H1 (cell line): Measurements from ENCODE around the gene PITX1. TPM values are rescaled to one million over a fixed set of nuclear protein-coding genes. Genes with fewer than 3 reads are reported as not detected.

Source experiments
- CTCF ChIA-PET: fragments of 300-600 bp; sonication (Branson Sonifier 250); formaldehyde crosslinking; loops from one replicate; lab custom pipeline; 2021; ENCODE audit not compliant: partially characterized antibody; lab: Charles Lee
- POLR2A ChIA-PET: fragments of 300-600 bp; sonication (Branson Sonifier 250); formaldehyde crosslinking; loops from one replicate; lab custom pipeline; 2021; ENCODE audit warnings: inconsistent platforms; ENCODE audit not compliant: partially characterized antibody; lab: Charles Lee
- DNase-seq, 2 experiments: peaks; one replicate each; pipeline versions ENCODE4 v3.0.0 to v3.0.0-alpha.2; 2010 to 2022; ENCODE audit warnings: low spot score in 2 of 2, low read depth in 1 of 2, mixed read lengths in 1 of 2
- FAIRE-seq: peaks from 2 replicates; lab custom pipeline; 2011; peaks lifted over from hg19 to GRCh38; lab: Jason Lieb, UNC
- H2AFZ ChIP-seq: 2 replicates; pipeline ENCODE4 v1.8.1; 2012; ENCODE audit warnings: low read length, inconsistent platforms
- H2AK5ac ChIP-seq: 2 replicates; pipeline ENCODE4 v1.6.1; 2013; ENCODE audit warnings: low read depth, low read length
- H2BK120ac ChIP-seq: replicated peaks from 2 replicates; pipeline ENCODE3; 2013; ENCODE audit warnings: low read depth, low read length, inconsistent platforms
- H2BK12ac ChIP-seq: 2 replicates; pipeline ENCODE4 v1.6.1; 2013; ENCODE audit warnings: low read depth, low read length
- H2BK15ac ChIP-seq: 2 replicates; pipeline ENCODE4 v1.6.1; 2013; ENCODE audit warnings: low read length
- H2BK20ac ChIP-seq: 2 replicates; pipeline ENCODE4 v1.6.1; 2013; ENCODE audit warnings: low read length
- H2BK5ac ChIP-seq: 2 replicates; pipeline ENCODE4 v1.6.1; 2013; ENCODE audit warnings: low read depth, low read length
- H3K14ac ChIP-seq: 2 replicates; pipeline ENCODE4 v1.6.1; 2013; ENCODE audit warnings: inconsistent platforms; ENCODE audit not compliant: insufficient read length
- H3K18ac ChIP-seq: 2 replicates; pipeline ENCODE4 v1.6.1; 2013; ENCODE audit warnings: low read length; ENCODE audit errors: extremely low read depth
- H3K23ac ChIP-seq: 2 replicates; pipeline ENCODE4 v1.6.1; 2013; ENCODE audit warnings: inconsistent platforms; ENCODE audit not compliant: insufficient read length
- H3K23me2 ChIP-seq: 2 replicates; pipeline ENCODE4 v1.6.1; 2013; ENCODE audit warnings: low read depth, low read length
- H3K27ac ChIP-seq: 2 replicates; pipeline ENCODE4 v1.6.1; 2011; ENCODE audit warnings: low read depth, low read length, inconsistent platforms
- H3K27me3 ChIP-seq, 4 experiments: replicated peaks in 1 of 4; 1 replicate in 1 of 4; 2 replicates in 3 of 4; pipeline versions ENCODE4 v1.6.1 to v1.8.1; 2011 to 2013; ENCODE audit warnings: low read length in 3 of 4, mild to moderate bottlenecking in 3 of 4, inconsistent platforms in 2 of 4, mixed read lengths in 2 of 4, moderate library complexity in 1 of 4; ENCODE audit not compliant: control insufficient read depth in 3 of 4, insufficient read depth in 3 of 4; ENCODE audit errors: extremely low read depth in 1 of 4
- H3K36me3 ChIP-seq, 4 experiments: 2 replicates each; pipeline versions ENCODE4 v1.6.1 to v1.8.1; 2011 to 2013; ENCODE audit warnings: mild to moderate bottlenecking in 4 of 4, low read length in 3 of 4, moderate library complexity in 2 of 4, control low read depth in 1 of 4, inconsistent platforms in 1 of 4; ENCODE audit not compliant: insufficient read depth in 4 of 4, control insufficient read depth in 2 of 4
- H3K4ac ChIP-seq: replicated peaks from 2 replicates; pipeline ENCODE3; 2013; ENCODE audit warnings: low read length, low read depth, mixed read lengths, inconsistent platforms; ENCODE audit not compliant: insufficient read length
- H3K4me1 ChIP-seq, 4 experiments: replicated peaks in 1 of 4; 1 replicate in 1 of 4; 2 replicates in 3 of 4; pipeline versions ENCODE4 v1.6.1 to v1.8.1; 2011 to 2013; ENCODE audit warnings: low read length in 3 of 4, inconsistent platforms in 2 of 4, mixed read lengths in 1 of 4; ENCODE audit not compliant: insufficient read depth in 4 of 4, control insufficient read depth in 3 of 4
- H3K4me2 ChIP-seq, 2 experiments: 2 replicates each; pipeline versions ENCODE4 v1.6.1 to v1.8.1; 2011 to 2013; ENCODE audit warnings: low read depth in 2 of 2, low read length in 2 of 2, control low read depth in 1 of 2, inconsistent platforms in 1 of 2, mild to moderate bottlenecking in 1 of 2; ENCODE audit not compliant: insufficient read depth in 1 of 2
- H3K4me3 ChIP-seq, 4 experiments: fragments of 200-600, 300-600 bp in 1 of 4; sonication (generic), shearing (Covaris generic), sonication (Bioruptor Twin) in 1 of 4; 2 replicates each; pipeline versions ENCODE4 v1.5.1 to v1.8.1; 2011 to 2016; ENCODE audit warnings: low read length in 4 of 4, low read depth in 3 of 4, control low read depth in 2 of 4, inconsistent platforms in 2 of 4, mild to moderate bottlenecking in 2 of 4, mixed read lengths in 1 of 4, moderate library complexity in 1 of 4; ENCODE audit not compliant: insufficient read depth in 2 of 4; ENCODE audit errors: extremely low read depth in 1 of 4
- H3K56ac ChIP-seq: replicated peaks from 2 replicates; pipeline ENCODE3; 2013; ENCODE audit warnings: low read depth, mild to moderate bottlenecking, mixed read lengths, low read length, inconsistent platforms; ENCODE audit not compliant: insufficient read length
- H3K79me1 ChIP-seq: 2 replicates; pipeline ENCODE4 v1.6.1; 2013; ENCODE audit warnings: low read depth, low read length, control low read depth
- H3K79me2 ChIP-seq, 2 experiments: 2 replicates each; pipeline versions ENCODE4 v1.6.1 to v1.8.1; 2012 to 2013; ENCODE audit warnings: low read length in 2 of 2, mild to moderate bottlenecking in 2 of 2, inconsistent platforms in 1 of 2; ENCODE audit not compliant: insufficient read depth in 2 of 2, control insufficient read depth in 1 of 2
- H3K9ac ChIP-seq, 4 experiments: replicated peaks in 1 of 4; 1 replicate in 1 of 4; 2 replicates in 3 of 4; pipeline versions ENCODE4 v1.6.1 to v1.8.1; 2011 to 2013; ENCODE audit warnings: low read depth in 3 of 4, low read length in 3 of 4, control low read depth in 2 of 4, mild to moderate bottlenecking in 2 of 4, moderate library complexity in 2 of 4, inconsistent platforms in 1 of 4; ENCODE audit errors: extremely low read depth in 1 of 4
- H3K9me3 ChIP-seq, 2 experiments: 2 replicates each; pipeline versions ENCODE4 v1.6.1 to v1.8.1; 2012 to 2013; ENCODE audit warnings: mild to moderate bottlenecking in 2 of 2, moderate library complexity in 2 of 2, control low read depth in 1 of 2, inconsistent platforms in 1 of 2, low read depth in 1 of 2, low read length in 1 of 2, mixed read lengths in 1 of 2; ENCODE audit not compliant: insufficient read depth in 2 of 2
- H4K20me1 ChIP-seq, 2 experiments: replicated peaks in 1 of 2; 2 replicates each; pipeline versions ENCODE3 to v1.8.1; 2011 to 2013; ENCODE audit warnings: inconsistent platforms in 2 of 2, low read length in 2 of 2, mild to moderate bottlenecking in 1 of 2; ENCODE audit not compliant: insufficient read depth in 2 of 2, control insufficient read depth in 1 of 2
- H4K5ac ChIP-seq: 2 replicates; pipeline ENCODE4 v1.6.1; 2013; ENCODE audit warnings: low read length, low read depth, mixed read lengths, inconsistent platforms; ENCODE audit not compliant: insufficient read length
- H4K8ac ChIP-seq: 2 replicates; pipeline ENCODE4 v1.8.0; 2013; ENCODE audit warnings: mild to moderate bottlenecking, moderate library complexity, low read length, inconsistent platforms; ENCODE audit not compliant: insufficient read depth; ENCODE audit errors: extremely low read depth
- H4K91ac ChIP-seq: replicated peaks from 2 replicates; pipeline ENCODE3; 2013; ENCODE audit warnings: low read length, mixed read lengths, inconsistent platforms; ENCODE audit not compliant: insufficient read length
- ASH2L ChIP-seq: fragments of 200-600, 300-600 bp; sonication (generic); IDR thresholded peaks from one replicate; pipeline ENCODE4 v1.7.1; 2017; ENCODE audit warnings: low read length
- CBX8 ChIP-seq: fragments of 300-800, 300-1000 bp; sonication (generic); IDR thresholded peaks from 2 replicates; pipeline ENCODE4 v1.7.1; 2016; ENCODE audit warnings: low read depth, low read length, borderline replicate concordance
- CHD1 ChIP-seq: IDR thresholded peaks from 2 replicates; pipeline ENCODE4 v1.6.1; 2012; ENCODE audit warnings: low read depth, low read length, improper control_type of control experiment
- EP300 ChIP-seq, 2 experiments: IDR thresholded peaks; 1 replicate in 1 of 2; 2 replicates in 1 of 2; pipeline ENCODE4 v1.6.1; 2011 to 2012; ENCODE audit warnings: low read depth in 2 of 2, low read length in 2 of 2, mild to moderate bottlenecking in 2 of 2, borderline replicate concordance in 1 of 2, inconsistent platforms in 1 of 2, moderate library complexity in 1 of 2
- EZH2 ChIP-seq: fragments of 200-600 bp; sonication (generic); IDR thresholded peaks from 2 replicates; pipeline ENCODE4 v1.7.1; 2012; ENCODE audit warnings: low read depth, mild to moderate bottlenecking, moderate library complexity, low read length, inconsistent platforms; ENCODE audit not compliant: severe bottlenecking
- RNF2 ChIP-seq: fragments of 200-900, 300-1000 bp; sonication (generic); IDR thresholded peaks from 2 replicates; pipeline ENCODE4 v1.7.1; 2016; ENCODE audit warnings: borderline replicate concordance, low read depth, mild to moderate bottlenecking, antibody characterized with exemption, low read length; ENCODE audit not compliant: poor library complexity, severe bottlenecking; ENCODE audit errors: missing control alignments
- SUZ12 ChIP-seq: fragments of 200-600 bp; sonication (generic); IDR thresholded peaks from 2 replicates; pipeline ENCODE4 v1.6.1; 2012; ENCODE audit warnings: mild to moderate bottlenecking, inconsistent platforms, low read length, moderate library complexity, mixed read lengths
- WGBS, 2 experiments: shearing (Covaris generic) in 1 of 2; methylation state at CpG; one replicate each; pipeline versions ENCODE4 v1.1.6 to v1.1.7; 2013 to 2015; ENCODE audit warnings: low lambda C conversion rate in 2 of 2, mixed read lengths in 2 of 2, inconsistent platforms in 1 of 2, low coverage in 1 of 2, missing lambda C conversion rate in 1 of 2; ENCODE audit not compliant: insufficient replicate concordance in 2 of 2, insufficient coverage in 1 of 2, insufficient read length in 1 of 2; ENCODE audit errors: extremely low coverage in 1 of 2, missing lambda C conversion rate in 1 of 2; 5-methylcytosine and 5-hydroxymethylcytosine counted together
- polyA plus RNA-seq, 7 experiments: library from polyadenylated mRNA; depleted of rRNA in 3 of 7; stranded (reverse) in 5 of 7; unstranded in 2 of 7; fragments of >200 nt in 5 of 7; fragments of 200-250 nt in 2 of 7; gene quantifications; 1 replicate in 5 of 7; 2 replicates in 1 of 7; 4 replicates in 1 of 7; pipeline versions ENCODE4 v1.2.1 to v1.2.3, GENCODE V29; 2011 to 2013; ENCODE audit warnings: missing spikeins in 2 of 7, mixed read lengths in 2 of 7
- total RNA-seq: library from RNA; stranded (reverse); fragmentation: NEBNext Ultra II Directional; extraction: Animal tissue kit (Norgen Biotek cat#: 25700); gene quantifications from 2 replicates; pipeline ENCODE4 v1.2.1, GENCODE V29; 2021

The PITX1 gene
- total and polyA plus RNA-seq, 2 of the 8 experiments (the other 6 are each of a cell fraction or from before 2014, with no cell fraction given): 0.03 TPM; not detected in 1

GRCh38 chr5:135034963-135035677 is 1.1 kb upstream of the PITX1 start:
- peaks cover 0 to 30% (median 20%) of the 10 kb centered on the region in 4 experiments; a peak in 6 of 7 replicates for H3K4me1 ChIP-seq
- ChIA-PET CTCF (interaction anchor here (1.0 to 2.6 kb wide), 9 partner anchors 8 to 297 kb away, joined by 3 to 10 read pairs (median 4); no protein-coding TSS in a partner anchor), POLR2A (interaction anchor here (1.0 to 1.2 kb wide), 3 partner anchors 9 to 455 kb away, joined by 3 to 4 read pairs (median 4); no protein-coding TSS in a partner anchor)
- H3K23me2 ChIP-seq: peaks cover 9% of the 10 kb centered on the region; the same call in 1 of the 2 replicates
- H3K79me1 ChIP-seq: 0 out of 2 replicates have a peak, but pooled peaks cover 2% of the 10 kb centered on the region
- H3K79me2 ChIP-seq: no peaks in the 10 kb centered on the region
- H3K14ac ChIP-seq: no peak overlapping the region
- H3K9ac ChIP-seq: no peak overlapping the region
- H4K8ac ChIP-seq: peak overlapping the region; percentile 1; the same call in 1 of the 2 replicates
- peak overlapping the region; percentile 80; the same call in 1 of the 2 replicates for H2BK20ac ChIP-seq
- no peak overlapping the region for H3K27ac ChIP-seq
- H2BK15ac ChIP-seq: 0 out of 2 replicates have a peak overlapping the region, but pooled peaks have one; percentile 81
- no peak overlapping the region; the same call in 1 of the 2 replicates for H3K18ac ChIP-seq
- no peak for FAIRE-seq
- H3K4ac ChIP-seq: no peak overlapping the region
- no peak overlapping the region for H3K23ac ChIP-seq
- no peak overlapping the region for H2BK120ac ChIP-seq
- no peak overlapping the region for H2BK5ac ChIP-seq
- no peak for DNase-seq
- peak; percentile 75; the same call in 1 of the 2 replicates for TF ChIP-seq CBX8
- TF ChIP-seq RNF2: peak; percentile 70
- peak; percentile 71 for TF ChIP-seq EZH2
- peak; percentile 95 for TF ChIP-seq SUZ12
- TF ChIP-seq CHD1: no peak
- TF ChIP-seq ASH2L: no peak
- TF ChIP-seq EP300 (IDR thresholded peaks at IDR 0.05; ENCODE audit: borderline replicate concordance in 1 of 2, low read depth in 2 of 2, low read length in 2 of 2): no peak
- no peak overlapping the region for H4K91ac ChIP-seq
- peaks cover 0 to 9% (median 0%) of the 10 kb centered on the region in 4 experiments; a peak in 1 of 8 replicates for H3K36me3 ChIP-seq
- no peaks in the 10 kb centered on the region for H3K9me3 ChIP-seq
- H3K4me3 ChIP-seq: peak overlapping the region in 3 of 4 experiments; percentile 4 to 57 (median 23); a peak in 4 of 8 replicates
- H3K4me2 ChIP-seq: peak overlapping the region; percentile 68 to 81
- H4K5ac ChIP-seq: no peak overlapping the region
- 27% methylated on average over 14 of the region's 14 CpGs; no CpG with 5 or more reads in 1 of the 2 experiments for WGBS, 2 experiments
- no peak overlapping the region for H3K56ac ChIP-seq
- H2AFZ ChIP-seq: no peak overlapping the region
- peaks cover 94 to 99% (median 96%) of the 10 kb centered on the region in 4 experiments for H3K27me3 ChIP-seq
- H2BK12ac ChIP-seq: peak overlapping the region; percentile 84; the same call in 1 of the 2 replicates
- peaks cover 36 to 57% of the 10 kb centered on the region in 2 experiments for H4K20me1 ChIP-seq
- H2AK5ac ChIP-seq: 0 out of 2 replicates have a peak overlapping the region, but pooled peaks have one; percentile 39
